GM19395 (cell line): Measurements from ENCODE around the gene PHACTR3.

Source experiments
- ATAC-seq: cut with Tn5 transposase; IDR thresholded peaks from one replicate; pipeline ENCODE4 v1.9.1; 2021; ENCODE audit warnings: mild to moderate bottlenecking, moderate library complexity; ENCODE audit not compliant: unreplicated experiment

PHACTR3 gene

GRCh38 chr20:59644371-59644939 is 40.1 kb downstream of the PHACTR3 start:
- no peak for ATAC-seq

GRCh38 chr20:59645271-59645670 is 40.9 kb downstream of the PHACTR3 start:
- ATAC-seq = no peak

- ATAC-seq = no peak
These were observed 41.4 kb downstream of the PHACTR3 start for GRCh38 chr20:59645761-59646171.

GRCh38 chr20:59646487-59646886 is 42.1 kb downstream of the PHACTR3 start:
- ATAC-seq = no peak

- ATAC-seq = no peak
These were observed 42.9 kb downstream of the PHACTR3 start for GRCh38 chr20:59647271-59647670.

GRCh38 chr20:59648466-59649070 is 44.2 kb downstream of the PHACTR3 start:
- ATAC-seq = no peak

- no peak for ATAC-seq
These were observed 46.1 kb downstream of the PHACTR3 start for GRCh38 chr20:59650418-59650817.

GRCh38 chr20:59652381-59652780 is 48.0 kb downstream of the PHACTR3 start:
- ATAC-seq = no peak

- ATAC-seq = no peak
These were observed 52.1 kb downstream of the PHACTR3 start for GRCh38 chr20:59656417-59656816.

GRCh38 chr20:59657459-59658046 is 53.2 kb downstream of the PHACTR3 start:
- ATAC-seq = no peak

- ATAC-seq = no peak
These were observed 56.1 kb downstream of the PHACTR3 start for GRCh38 chr20:59660471-59660870.

GRCh38 chr20:59661153-59661552 is 56.8 kb downstream of the PHACTR3 start:
- no peak for ATAC-seq

GRCh38 chr20:59661621-59662020 is 57.3 kb downstream of the PHACTR3 start:
- no peak for ATAC-seq

GRCh38 chr20:59662161-59662560 is 57.8 kb downstream of the PHACTR3 start:
- no peak for ATAC-seq

GRCh38 chr20:59662856-59663512 is 58.6 kb downstream of the PHACTR3 start:
- ATAC-seq = no peak

- no peak for ATAC-seq
These were observed 59.2 kb downstream of the PHACTR3 start for GRCh38 chr20:59663513-59664060.

- no peak for ATAC-seq
These were observed 60.1 kb downstream of the PHACTR3 start for GRCh38 chr20:59664421-59664941.

- no peak for ATAC-seq
These were observed 61.6 kb downstream of the PHACTR3 start for GRCh38 chr20:59665656-59666555.

- ATAC-seq = no peak
These were observed 62.2 kb downstream of the PHACTR3 start for GRCh38 chr20:59666586-59666985.

GRCh38 chr20:59667131-59667530 is 62.8 kb downstream of the PHACTR3 start:
- no peak for ATAC-seq
